ENCODE measurements around the gene CHRNA4.
A peak's percentile ranks its signal among the peaks of the same experiment; 100 is the strongest.

Gene CHRNA4

GRCh38 chr20:63397155-63397843 lies 36.1 kb upstream of the CHRNA4 start:
- DNase-seq: no peak

- DNase-seq: no peak
Measured at GRCh38 chr20:63396300-63396699, 35.2 kb upstream of the CHRNA4 start.

DNA sequence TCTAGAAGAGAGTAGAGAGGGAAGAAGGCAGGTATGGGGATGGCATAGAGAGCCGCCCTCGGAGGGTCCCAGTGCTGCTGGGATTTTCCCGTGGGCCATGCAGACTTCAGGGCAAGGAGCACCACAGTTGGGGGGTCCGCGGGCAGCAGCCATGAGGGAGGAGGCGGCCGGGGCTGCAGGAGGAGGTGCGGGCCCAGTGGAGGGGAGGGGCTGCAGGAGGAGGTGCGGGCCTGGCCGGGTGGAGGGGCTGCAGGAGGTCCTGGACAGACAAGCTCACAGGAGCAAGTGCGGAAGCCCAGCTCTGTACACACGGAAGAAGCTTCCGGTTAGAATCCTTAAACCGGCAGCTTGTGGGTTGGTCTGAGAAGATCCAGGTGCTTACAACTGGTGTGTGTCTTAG lies 34.6 kb upstream of the CHRNA4 start:
- DNase-seq: no peak

- no peak for DNase-seq
Measured at GRCh38 chr20:63394920-63395455, 33.8 kb upstream of the CHRNA4 start.

DNA sequence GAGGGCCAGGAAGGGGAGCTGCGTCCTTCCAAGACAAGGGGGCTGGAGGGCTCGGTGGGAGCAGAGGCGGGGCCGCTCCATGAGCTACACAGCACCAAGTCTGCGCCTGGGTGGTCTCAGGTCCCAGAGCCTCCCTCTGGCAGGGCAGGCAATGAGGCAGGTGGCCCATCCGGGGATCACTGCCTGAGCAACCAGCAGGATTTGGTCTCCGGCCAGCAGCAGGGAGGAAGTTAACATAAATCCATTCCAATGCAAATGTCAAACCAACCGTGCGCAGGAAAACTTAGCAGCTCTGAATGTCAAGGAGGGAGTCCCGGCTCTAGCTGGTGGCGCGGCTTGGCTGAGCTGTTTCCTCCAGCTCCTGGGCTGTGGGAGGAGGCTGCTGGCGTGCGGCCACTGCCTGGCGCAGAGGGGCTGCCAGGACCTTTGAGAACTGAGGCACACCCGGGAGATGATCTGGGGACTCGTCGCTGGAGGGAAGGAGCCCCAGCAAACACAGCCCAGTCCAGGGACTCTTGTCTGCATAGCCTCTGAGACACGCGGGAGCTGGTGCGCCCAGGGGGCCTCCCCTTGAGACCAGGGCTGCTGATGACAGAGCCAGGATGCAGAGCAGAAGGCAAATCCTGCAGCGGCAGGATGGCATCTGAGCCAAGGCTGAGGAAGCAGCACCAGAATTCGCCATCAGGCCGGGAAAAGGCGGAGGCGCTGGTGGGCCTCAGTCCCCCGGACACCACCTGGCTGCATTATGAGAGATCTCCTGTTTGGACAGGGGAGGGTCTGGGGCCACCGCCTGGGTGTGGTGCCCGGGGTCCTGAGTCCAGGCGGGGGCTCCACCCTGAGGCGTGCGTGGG lies 33.1 kb upstream of the CHRNA4 start:
- DNase-seq: no peak

DNA sequence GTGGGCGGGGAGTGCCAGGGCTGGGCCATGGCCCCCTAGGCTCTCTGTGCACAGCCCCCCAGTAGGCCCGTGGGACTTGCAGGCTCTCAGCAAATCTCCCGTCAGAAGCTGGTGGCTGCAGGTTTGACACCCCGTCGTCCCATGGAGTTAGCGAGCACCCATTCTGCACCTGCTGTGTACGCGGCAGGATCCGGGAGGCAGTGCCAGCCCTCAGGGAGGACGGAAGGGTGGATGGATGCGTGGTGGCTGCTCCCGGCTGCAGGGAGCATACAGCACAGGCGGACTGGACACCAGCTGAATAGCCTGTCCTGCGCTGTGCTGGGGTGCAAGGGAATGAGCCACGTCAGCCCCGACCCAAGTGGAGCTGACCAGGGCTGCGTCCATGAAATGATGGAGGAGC lies 32.4 kb upstream of the CHRNA4 start:
- no peak for DNase-seq

- DNase-seq: no peak
Measured at GRCh38 chr20:63392465-63393365, 31.6 kb upstream of the CHRNA4 start.

GRCh38 chr20:63387917-63388316 lies 26.8 kb upstream of the CHRNA4 start:
- no peak for DNase-seq

- DNase-seq: no peak
Measured at GRCh38 chr20:63387393-63387792, 26.2 kb upstream of the CHRNA4 start.

- DNase-seq: no peak
Measured at GRCh38 chr20:63386491-63386890, 25.3 kb upstream of the CHRNA4 start.

GRCh38 chr20:63385819-63386218 lies 24.7 kb upstream of the CHRNA4 start:
- no peak for DNase-seq

- DNase-seq: no peak
Measured at GRCh38 chr20:63384336-63384735, 23.2 kb upstream of the CHRNA4 start.

DNA sequence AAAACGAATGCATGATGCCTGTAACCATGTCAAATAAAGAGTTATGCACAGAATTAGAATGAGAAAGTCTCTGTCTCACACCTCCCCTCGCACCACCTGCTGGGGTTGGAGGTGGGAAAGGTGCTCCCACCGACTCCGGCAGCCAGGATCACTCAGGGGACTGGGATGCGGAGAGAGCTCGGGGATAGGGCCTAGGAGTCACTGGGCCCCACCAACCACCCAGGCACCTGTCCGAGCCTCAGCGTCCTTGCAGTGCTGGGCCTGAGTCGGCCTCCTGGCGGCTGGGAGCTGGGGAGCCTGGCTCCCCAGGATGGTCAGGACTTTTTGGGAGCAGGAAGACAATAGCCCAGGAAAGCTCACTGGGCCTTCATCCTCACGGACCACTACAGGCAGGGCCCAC lies 22.4 kb upstream of the CHRNA4 start:
- DNase-seq: no peak

GRCh38 chr20:63382551-63383300 lies 21.6 kb upstream of the CHRNA4 start:
- DNase-seq: peak in 1 of 3 experiments; percentile 27

DNA sequence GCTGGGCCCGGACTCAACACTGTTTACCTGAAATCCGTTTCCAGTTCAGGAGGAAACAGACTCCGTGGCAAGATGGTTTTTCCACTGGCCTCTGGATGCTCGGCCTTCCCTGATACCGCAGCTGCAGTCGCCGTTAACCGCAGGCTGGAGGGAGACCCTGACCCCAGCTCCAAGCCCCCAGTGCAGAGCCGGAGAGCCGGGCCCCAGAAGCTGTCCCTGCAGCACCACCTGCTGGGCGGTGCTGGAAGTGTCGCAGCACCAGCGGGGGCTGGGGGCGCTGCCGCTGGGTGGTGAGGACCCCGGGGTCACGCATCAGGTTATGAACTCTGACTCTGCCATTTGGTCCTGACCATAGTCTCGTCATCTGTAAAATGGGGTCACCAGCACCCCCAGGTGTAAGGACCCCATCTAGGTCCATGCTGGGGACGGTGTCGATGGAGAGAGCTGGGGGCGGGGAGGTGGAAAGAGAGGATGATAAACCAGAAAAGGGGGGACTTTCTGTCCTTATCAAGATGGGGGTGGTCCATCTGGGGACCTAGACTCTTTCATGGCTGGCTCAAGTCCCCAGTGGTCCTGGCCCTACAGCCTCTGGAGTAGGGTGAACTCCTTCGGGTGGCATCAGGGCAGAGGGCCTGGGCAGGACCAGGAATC lies 20.8 kb upstream of the CHRNA4 start:
- peak; percentile 13 to 69 (median 40) for DNase-seq

DNA sequence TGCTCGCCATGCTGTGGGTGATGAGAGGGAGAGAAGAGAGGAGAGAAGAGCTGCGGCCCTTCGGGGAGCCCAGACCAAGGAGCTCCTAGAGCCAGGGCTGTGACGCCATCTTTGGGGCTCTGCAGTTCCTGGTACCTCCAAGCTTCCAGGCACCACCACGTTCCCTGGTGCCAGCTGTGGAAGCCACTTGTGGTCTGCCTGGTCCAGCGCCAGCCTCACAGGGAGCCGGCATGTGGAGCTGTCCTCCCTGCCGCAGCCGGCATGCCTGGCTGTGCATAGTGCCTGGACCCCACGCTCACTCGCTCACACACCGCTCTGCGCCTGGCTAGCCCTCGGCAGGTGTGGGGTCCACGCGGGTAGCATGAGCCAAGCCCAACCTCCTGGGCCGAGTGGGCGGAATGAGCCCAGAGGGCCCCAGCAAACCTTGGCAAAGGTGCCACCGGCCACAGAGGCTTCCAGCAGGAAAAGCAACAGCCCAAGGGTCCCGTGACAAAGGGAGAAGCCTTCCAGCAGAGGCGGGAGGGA lies 19.3 kb upstream of the CHRNA4 start:
- no peak for DNase-seq

DNA sequence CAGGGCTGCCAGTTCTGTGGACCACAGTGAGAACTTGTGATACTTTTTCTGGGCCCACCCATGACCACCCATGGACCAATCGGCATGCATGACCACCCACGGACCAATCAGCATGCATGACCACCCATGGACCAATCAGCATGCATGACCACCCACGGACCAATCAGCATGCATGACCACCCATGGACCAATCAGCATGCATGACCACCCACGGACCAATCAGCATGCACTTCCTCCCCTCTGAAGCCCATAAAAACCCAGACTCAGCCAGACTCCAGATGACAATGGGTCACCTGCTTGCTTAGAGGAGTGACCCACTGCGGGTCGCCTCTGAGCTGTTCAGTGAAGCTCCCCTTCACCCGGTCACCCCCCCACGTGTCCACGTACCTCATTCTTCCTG lies 18.7 kb upstream of the CHRNA4 start:
- peak in 1 of 3 experiments; percentile 13 for DNase-seq

GRCh38 chr20:63379296-63379695 lies 18.1 kb upstream of the CHRNA4 start:
- no peak for DNase-seq

GRCh38 chr20:63378626-63379025 lies 17.5 kb upstream of the CHRNA4 start:
- no peak for DNase-seq

- DNase-seq: peak in 2 of 3 experiments; percentile 76 to 86
Measured at GRCh38 chr20:63377951-63378381, 16.8 kb upstream of the CHRNA4 start.

DNA sequence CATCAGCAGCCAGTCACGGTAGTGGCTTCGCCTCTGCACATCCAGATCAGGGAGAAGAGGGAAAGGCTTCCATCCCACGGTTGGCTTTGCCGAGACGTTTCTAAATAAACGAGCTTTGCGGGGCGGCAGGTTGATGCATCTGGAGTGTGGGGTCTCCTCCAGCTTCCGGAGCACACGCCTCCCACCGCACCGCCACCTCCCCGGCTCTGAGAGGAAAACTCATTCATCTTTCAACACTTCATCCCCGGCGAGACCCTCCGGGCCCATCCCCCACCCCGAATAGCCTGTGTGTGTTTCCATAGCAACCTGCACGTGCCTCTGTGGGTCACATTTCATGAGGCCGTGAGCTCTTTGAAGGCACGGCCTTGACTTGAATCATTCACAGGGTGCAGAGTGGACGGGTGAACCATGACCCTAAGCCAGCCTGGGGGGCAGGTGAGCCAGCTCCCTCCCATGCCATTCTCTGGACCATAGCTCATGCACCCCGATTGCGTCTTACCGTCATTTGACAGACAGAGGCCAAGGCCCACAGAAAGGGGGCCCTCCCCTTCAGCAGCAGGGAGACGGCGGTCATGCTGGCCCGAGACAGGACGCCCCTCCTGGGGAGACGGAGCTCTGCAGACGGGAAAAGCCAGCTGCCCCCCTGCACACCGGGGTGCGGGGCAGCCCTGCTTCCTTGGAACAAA lies 16.2 kb upstream of the CHRNA4 start:
- DNase-seq: peak in 2 of 3 experiments; percentile 84 to 94
